Measurements from ENCODE around the gene SHQ1. TPM values are rescaled to one million over a fixed set of nuclear protein-coding genes. Genes with fewer than 3 reads are reported as not detected.

The SHQ1 gene
- total RNA-seq, 3 donors from 2014 or later (not counting 1 experiment from before 2014, with no cell fraction given) = 16.3 to 36.7 (median 35.9) TPM

- no peaks in the 10 kb centered on the region for H3K27me3 ChIP-seq (ENCODE audit: control insufficient read depth, insufficient read depth, low read length)
- H3K27ac ChIP-seq (ENCODE audit: low read length) = no peak overlapping the region
- Mint-ChIP-seq H3K36me3 (no peaks in the 10 kb centered on the region), H3K9me3 (no peaks in the 10 kb centered on the region), H3K27me3 (ENCODE audit: low read depth in 2 of 2) (no peaks in the 10 kb centered on the region), H3K27ac (peak overlapping the region; percentile 80 to 81), H3K4me1 (peaks cover 10 to 13% of the 10 kb centered on the region in 2 donors), H3K4me3 (peak overlapping the region; percentile 63)
- WGBS (ENCODE audit: insufficient coverage) = 6% methylated on average over 3 of the region's 3 CpGs
- ATAC-seq (peak; percentile 74 to 98 (median 85)), DNase-seq (peak in 1 of 2 donors; percentile 77)
- no peak overlapping the region for H3K4me3 ChIP-seq (ENCODE audit: low read length)
- no peaks in the 10 kb centered on the region for H3K36me3 ChIP-seq (ENCODE audit: control insufficient read depth, insufficient read depth, low read length)
- TF ChIP-seq, protein P1, sequence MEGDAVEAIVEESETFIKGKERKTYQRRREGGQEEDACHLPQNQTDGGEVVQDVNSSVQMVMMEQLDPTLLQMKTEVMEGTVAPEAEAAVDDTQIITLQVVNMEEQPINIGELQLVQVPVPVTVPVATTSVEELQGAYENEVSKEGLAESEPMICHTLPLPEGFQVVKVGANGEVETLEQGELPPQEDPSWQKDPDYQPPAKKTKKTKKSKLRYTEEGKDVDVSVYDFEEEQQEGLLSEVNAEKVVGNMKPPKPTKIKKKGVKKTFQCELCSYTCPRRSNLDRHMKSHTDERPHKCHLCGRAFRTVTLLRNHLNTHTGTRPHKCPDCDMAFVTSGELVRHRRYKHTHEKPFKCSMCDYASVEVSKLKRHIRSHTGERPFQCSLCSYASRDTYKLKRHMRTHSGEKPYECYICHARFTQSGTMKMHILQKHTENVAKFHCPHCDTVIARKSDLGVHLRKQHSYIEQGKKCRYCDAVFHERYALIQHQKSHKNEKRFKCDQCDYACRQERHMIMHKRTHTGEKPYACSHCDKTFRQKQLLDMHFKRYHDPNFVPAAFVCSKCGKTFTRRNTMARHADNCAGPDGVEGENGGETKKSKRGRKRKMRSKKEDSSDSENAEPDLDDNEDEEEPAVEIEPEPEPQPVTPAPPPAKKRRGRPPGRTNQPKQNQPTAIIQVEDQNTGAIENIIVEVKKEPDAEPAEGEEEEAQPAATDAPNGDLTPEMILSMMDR (IDR thresholded peaks at IDR 0.05) = no peak
- peaks cover 9% of the 10 kb centered on the region for H3K4me1 ChIP-seq (ENCODE audit: control insufficient read depth, insufficient read depth, low read length)
- intact Hi-C loops (cut with micrococcal nuclease) = no loop called here
- no peaks in the 10 kb centered on the region for H3K9me3 ChIP-seq (ENCODE audit: control insufficient read depth, insufficient read depth, low read length)
Measured at GRCh38 chr3:72756900-72757299, 91.3 kb downstream of the SHQ1 start.

DNA sequence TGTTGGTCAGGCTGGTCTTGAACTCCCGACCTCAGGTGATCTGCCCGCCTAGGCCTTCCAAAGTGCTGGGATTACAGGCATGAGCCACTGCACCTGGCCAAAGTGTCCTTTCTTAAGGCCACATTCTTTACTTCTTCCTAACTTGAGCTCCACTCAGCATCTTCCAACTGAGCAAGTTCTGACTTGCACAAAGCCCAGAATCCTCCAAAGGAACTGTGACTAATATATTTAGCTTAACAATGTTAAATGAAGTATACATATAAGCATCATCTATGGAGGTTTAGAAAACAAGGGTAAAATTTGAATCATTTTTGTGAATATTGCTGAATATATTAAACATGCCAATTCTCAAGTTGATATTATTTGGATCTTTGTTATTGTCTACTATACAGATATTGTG lies 93.7 kb downstream of the SHQ1 start:
- H3K27me3 ChIP-seq (ENCODE audit: control insufficient read depth, insufficient read depth, low read length) = no peaks in the 10 kb centered on the region
- 94% methylated on average over 2 of the region's 2 CpGs for WGBS (ENCODE audit: insufficient coverage)
- ATAC-seq (no peak), DNase-seq (no peak)
- no peak overlapping the region for H3K4me3 Mint-ChIP-seq
- H3K4me1 ChIP-seq (ENCODE audit: control insufficient read depth, insufficient read depth, low read length) = peaks cover 9% of the 10 kb centered on the region
- intact Hi-C loops (cut with micrococcal nuclease) = no loop called here
- TF ChIP-seq, protein P1 (IDR thresholded peaks at IDR 0.05) = no peak
- no peak overlapping the region for H3K4me3 ChIP-seq (ENCODE audit: low read length)
- no peaks in the 10 kb centered on the region for H3K9me3 ChIP-seq (ENCODE audit: control insufficient read depth, insufficient read depth, low read length)
- no peaks in the 10 kb centered on the region for H3K36me3 Mint-ChIP-seq
- H3K9me3 Mint-ChIP-seq = no peaks in the 10 kb centered on the region
- H3K27ac ChIP-seq (ENCODE audit: low read length) = no peak overlapping the region
- no peaks in the 10 kb centered on the region for H3K27me3 Mint-ChIP-seq (ENCODE audit: low read depth in 2 of 2)
- H3K27ac Mint-ChIP-seq = no peak overlapping the region
- H3K36me3 ChIP-seq (ENCODE audit: control insufficient read depth, insufficient read depth, low read length) = no peaks in the 10 kb centered on the region
- H3K4me1 Mint-ChIP-seq = peaks cover 10 to 13% of the 10 kb centered on the region in 2 donors

- H3K27me3 Mint-ChIP-seq (ENCODE audit: low read depth in 2 of 2) = no peaks in the 10 kb centered on the region
- H3K36me3 Mint-ChIP-seq = no peaks in the 10 kb centered on the region
- ATAC-seq = no peak
- 96% methylated on average over 5 of the region's 5 CpGs for WGBS (ENCODE audit: insufficient coverage)
- H3K4me3 Mint-ChIP-seq = no peak overlapping the region
- TF ChIP-seq, protein P1 (IDR thresholded peaks at IDR 0.05) = no peak
- no peaks in the 10 kb centered on the region for H3K36me3 ChIP-seq (ENCODE audit: control insufficient read depth, insufficient read depth, low read length)
- peaks cover 16 to 19% of the 10 kb centered on the region in 2 donors for H3K4me1 Mint-ChIP-seq
- no peaks in the 10 kb centered on the region for H3K9me3 Mint-ChIP-seq
- peaks cover 12% of the 10 kb centered on the region for H3K4me1 ChIP-seq (ENCODE audit: control insufficient read depth, insufficient read depth, low read length)
- no peak overlapping the region for H3K4me3 ChIP-seq (ENCODE audit: low read length)
- H3K9me3 ChIP-seq (ENCODE audit: control insufficient read depth, insufficient read depth, low read length) = no peaks in the 10 kb centered on the region
- no peaks in the 10 kb centered on the region for H3K27me3 ChIP-seq (ENCODE audit: control insufficient read depth, insufficient read depth, low read length)
- intact Hi-C loops (cut with micrococcal nuclease) = no loop called here
- H3K27ac Mint-ChIP-seq = no peak overlapping the region
- H3K27ac ChIP-seq (ENCODE audit: low read length) = no peak overlapping the region
- no peak for DNase-seq
Measured at GRCh38 chr3:72753495-72753894, 94.8 kb downstream of the SHQ1 start.

- intact Hi-C loops (cut with micrococcal nuclease) = no loop called here
- TF ChIP-seq, protein P1 (IDR thresholded peaks at IDR 0.05) = no peak
- H3K27ac Mint-ChIP-seq = no peak overlapping the region
Measured at GRCh38 chr3:72750405-72750965, 97.8 kb downstream of the SHQ1 start.

More at GRCh38 chr3:72750405-72750965, 97.8 kb downstream of the SHQ1 start:
- no peaks in the 10 kb centered on the region for H3K27me3 ChIP-seq (ENCODE audit: control insufficient read depth, insufficient read depth, low read length)
- no peak for DNase-seq
- H3K4me1 ChIP-seq (ENCODE audit: control insufficient read depth, insufficient read depth, low read length) = peaks cover 6% of the 10 kb centered on the region
- H3K4me3 Mint-ChIP-seq = no peak overlapping the region
- no peak overlapping the region for H3K27ac ChIP-seq (ENCODE audit: low read length)
- 96% methylated on average over 4 of the region's 4 CpGs for WGBS (ENCODE audit: insufficient coverage)
- no peaks in the 10 kb centered on the region for H3K9me3 ChIP-seq (ENCODE audit: control insufficient read depth, insufficient read depth, low read length)
- H3K36me3 ChIP-seq (ENCODE audit: control insufficient read depth, insufficient read depth, low read length) = no peaks in the 10 kb centered on the region
- H3K9me3 Mint-ChIP-seq = no peaks in the 10 kb centered on the region
- no peaks in the 10 kb centered on the region for H3K36me3 Mint-ChIP-seq
- H3K4me3 ChIP-seq (ENCODE audit: low read length) = no peak overlapping the region
- no peak for ATAC-seq
- no peaks in the 10 kb centered on the region for H3K27me3 Mint-ChIP-seq (ENCODE audit: low read depth in 2 of 2)
- H3K4me1 Mint-ChIP-seq = peaks cover 14 to 21% of the 10 kb centered on the region in 2 donors

All from natural killer cell (primary cell).